Ovary (tissue), 3 donors: ENCODE data around the gene SERINC5.

ENCODE experiments used
- CTCF ChIP-seq, 3 donors: fragments of 450-650 bp in 2 of 3; fragments of 200-600 bp in 1 of 3; IDR thresholded peaks; one replicate each; pipeline versions ENCODE4 v1.5.1 to v1.8.0; 2016 to 2022; ENCODE audit warnings: antibody characterized with exemption in 3 of 3, mild to moderate bottlenecking in 1 of 3
- EP300 ChIP-seq: sonication (generic); formaldehyde crosslinking; IDR thresholded peaks from one replicate; pipeline ENCODE4 v1.6.1; 2017; ENCODE audit warnings: antibody characterized with exemption
- POLR2A ChIP-seq: fragments of 450-650 bp; IDR thresholded peaks from one replicate; pipeline ENCODE4 v1.6.1; 2017; ENCODE audit warnings: antibody characterized with exemption, mild to moderate bottlenecking, moderate library complexity
- donor health status: DM: no; HTN: no; CAD: no.

- no peak for TF ChIP-seq CTCF (IDR thresholded peaks at IDR 0.05)
- TF ChIP-seq POLR2A: no peak
- TF ChIP-seq EP300: no peak
Measured at GRCh38 chr5:80227979-80228596, 27.8 kb downstream of the SERINC5 start.
